GM04504 (cell line): ENCODE results near the gene CAMK4.
"Not testable (repeated sequence)": the region's sequence is repeated elsewhere in the genome, so short reads cannot be mapped to it uniquely, and the experiment has no call there.

Experiments
- DNase-seq: peaks from one replicate; pipeline ENCODE4 v3.0.0-alpha.2; 2012; ENCODE audit warnings: low read depth

CAMK4 gene

GRCh38 chr5:111383288-111383970 lies 159.2 kb downstream of the CAMK4 start:
- no peak for DNase-seq

GRCh38 chr5:111384220-111384619 lies 160.0 kb downstream of the CAMK4 start:
- no peak for DNase-seq

DNA sequence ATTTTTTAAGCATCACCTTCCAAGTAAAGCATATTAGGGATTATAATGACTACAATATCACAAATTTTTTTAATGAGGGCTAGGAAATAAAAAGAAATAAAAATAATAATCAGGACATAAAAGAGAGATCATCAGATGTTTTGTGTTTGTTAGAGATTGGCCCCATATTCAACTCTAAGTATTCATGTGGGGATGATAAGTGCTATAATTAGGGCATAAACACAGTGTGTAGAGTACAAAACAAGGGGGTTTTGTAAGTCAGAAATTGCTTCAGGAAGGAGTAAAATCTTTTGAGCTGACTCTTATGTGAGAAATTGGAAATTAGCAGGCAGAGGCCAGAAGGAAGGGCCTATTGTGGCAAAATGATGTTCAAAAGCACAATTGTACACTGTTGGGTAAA lies 160.9 kb downstream of the CAMK4 start:
- no peak for DNase-seq

DNA sequence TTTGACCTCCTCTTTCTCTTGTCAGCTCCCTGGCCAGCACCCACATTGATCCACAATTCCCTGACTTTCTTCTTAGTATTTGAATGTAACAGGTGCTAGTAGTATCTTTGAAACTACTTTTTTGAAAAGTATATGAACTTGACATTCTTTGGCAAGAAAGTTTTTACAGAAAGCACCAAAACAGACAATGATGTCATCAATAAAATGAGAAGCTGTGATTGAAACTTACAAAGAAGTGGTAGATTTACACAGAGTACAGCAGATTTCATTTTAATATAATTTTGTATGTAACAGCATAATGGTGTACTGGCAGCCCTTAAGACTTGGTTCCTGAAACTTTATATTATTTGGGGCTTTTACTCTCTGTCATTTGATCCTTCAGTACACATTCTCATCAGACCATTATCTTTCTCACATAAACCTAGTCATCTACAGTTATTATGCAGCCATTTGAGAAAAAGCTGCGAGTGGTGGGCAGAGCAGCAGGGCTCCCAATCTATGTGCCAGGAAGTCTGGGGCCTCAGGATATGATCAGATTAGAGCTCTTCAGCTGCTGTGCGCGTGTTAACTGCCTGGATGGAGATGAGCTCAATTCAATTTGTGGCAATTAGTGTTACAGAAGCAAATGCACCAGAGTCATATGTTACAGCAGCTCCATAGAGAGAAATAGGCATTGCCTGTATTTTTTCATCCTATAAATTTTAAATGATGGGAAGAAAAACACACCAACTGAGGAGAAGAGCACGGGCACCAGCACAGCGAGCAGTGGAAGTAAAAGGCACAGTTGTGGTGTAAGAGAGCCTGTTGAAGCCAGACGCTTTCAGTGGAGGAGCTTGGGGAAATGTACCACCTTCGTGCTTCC lies 162.0 kb downstream of the CAMK4 start:
- DNase-seq, result no peak

GRCh38 chr5:111386832-111387162 lies 162.6 kb downstream of the CAMK4 start:
- no peak for DNase-seq

GRCh38 chr5:111387361-111387760 lies 163.2 kb downstream of the CAMK4 start:
- DNase-seq, result no peak

- DNase-seq, result peak; percentile 51
Observed at GRCh38 chr5:111389390-111390082, 165.4 kb downstream of the CAMK4 start.

DNA sequence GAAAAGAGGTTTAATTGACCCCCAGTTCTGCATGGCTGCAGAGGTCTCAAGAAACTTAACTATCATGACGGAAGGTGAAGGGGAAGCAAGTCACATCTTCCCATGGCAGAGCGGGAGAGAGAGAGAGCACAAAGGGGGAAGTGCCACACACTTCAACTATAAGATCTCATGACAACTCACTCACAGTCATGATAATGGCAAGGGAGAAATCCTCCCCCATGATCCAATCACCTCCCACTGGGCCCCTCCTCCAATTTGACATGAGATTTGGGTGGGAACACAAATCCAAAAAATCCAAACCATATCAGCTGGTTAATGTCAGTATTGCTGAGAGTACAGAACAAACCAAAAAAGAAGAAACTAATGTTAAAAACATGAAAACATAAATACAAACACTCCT lies 168.0 kb downstream of the CAMK4 start:
- DNase-seq, result no peak

- peak; percentile 31 for DNase-seq
Observed at GRCh38 chr5:111394586-111394985, 170.4 kb downstream of the CAMK4 start.

DNA sequence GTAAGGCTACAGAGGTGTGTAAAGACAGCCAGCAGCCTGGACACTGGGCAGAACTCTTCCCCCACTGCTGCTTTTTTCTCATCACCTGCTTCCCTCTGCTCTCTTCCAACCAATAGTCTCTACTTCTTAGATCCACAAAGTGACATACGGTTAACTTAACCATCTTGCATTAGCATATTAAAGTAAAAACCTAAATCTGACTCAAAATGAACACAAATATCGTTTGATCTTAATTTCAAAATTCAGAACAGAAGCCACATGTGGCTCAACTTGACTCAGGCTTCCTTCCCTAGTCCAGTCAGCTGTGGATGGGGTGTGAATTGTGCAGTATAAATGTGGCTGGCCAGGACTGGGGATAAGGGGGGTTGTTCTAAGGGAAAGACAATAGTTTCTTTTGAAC lies 173.8 kb downstream of the CAMK4 start:
- no peak for DNase-seq

DNA sequence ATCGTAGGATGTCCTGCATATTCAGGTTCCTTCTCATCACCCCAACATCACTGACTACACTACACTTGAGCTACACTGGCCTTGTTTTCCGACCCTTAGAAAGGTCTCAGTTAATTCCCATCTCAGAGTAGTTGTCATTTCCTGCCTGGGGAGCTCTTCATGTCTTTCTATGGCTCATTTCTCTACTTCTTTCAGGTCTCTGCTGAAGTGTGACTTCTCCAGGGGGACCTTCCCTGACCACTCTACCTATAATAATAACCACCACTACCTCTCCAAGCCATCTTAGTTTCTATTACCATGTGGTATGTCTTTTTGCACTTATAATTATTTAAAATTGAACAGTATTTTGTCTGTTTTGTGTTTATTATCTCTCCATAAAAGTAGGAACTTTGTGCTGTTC lies 174.9 kb downstream of the CAMK4 start:
- no peak for DNase-seq

DNA sequence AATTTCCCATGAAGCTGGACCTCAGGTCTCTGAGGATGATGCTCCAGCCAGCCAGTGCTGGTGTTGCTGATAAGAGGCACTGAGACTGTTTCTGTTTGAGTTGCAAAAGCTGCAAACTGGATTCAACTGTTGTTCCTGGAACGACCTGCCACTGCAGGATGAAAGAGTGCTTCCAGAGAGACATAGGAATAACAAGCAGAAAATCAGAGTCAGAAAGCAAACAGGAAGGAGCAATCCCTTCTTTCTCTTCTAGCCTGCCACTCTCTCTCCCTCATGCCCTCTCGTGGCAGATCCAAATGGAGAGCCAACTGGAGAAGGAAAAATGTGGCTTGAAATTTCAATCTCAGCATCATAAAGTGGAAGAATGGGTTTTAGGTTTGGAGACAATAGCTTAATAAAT lies 177.7 kb downstream of the CAMK4 start:
- DNase-seq, result no peak

DNA sequence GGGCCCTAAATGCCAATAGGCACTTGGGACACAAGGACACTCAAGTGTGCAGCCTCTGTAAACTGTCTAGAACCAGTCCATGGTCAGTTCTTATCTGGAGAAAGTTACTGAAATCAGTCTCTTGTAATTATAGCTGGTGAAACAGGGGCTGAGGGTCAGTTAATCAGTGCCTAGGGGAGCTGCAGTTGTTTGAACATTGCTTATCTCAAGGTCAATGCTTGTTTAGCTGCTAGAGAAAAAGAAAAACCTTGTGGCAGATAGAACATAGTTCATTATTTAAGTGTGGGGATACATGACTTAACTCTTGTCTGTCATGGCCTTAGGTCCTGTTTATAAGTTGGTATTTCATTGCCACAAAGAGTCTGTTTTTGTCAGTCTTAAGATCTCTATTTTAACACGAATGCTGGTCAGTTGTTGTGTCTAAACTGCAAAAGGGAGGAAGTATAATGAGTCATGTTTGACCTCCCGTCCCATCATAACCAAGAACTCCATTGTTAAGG lies 180.1 kb downstream of the CAMK4 start:
- no peak for DNase-seq

DNA sequence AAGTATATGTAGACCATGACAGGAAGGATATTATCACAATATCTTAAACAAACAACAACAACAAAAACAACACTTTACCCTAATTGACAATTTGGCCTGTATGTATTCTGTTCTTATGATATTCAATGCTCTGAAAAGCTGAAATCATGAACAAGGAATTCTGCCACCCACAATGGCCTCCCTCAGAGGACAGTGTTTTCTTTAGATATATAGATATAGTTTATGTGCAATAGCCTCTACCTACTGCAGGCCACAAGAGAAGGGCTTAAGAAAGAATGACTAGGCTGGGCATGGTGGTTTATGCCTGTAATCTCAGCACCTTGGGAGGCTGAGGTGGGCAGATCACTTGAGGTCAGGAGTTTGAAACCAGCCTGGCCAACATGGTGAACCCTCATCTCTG lies 183.4 kb downstream of the CAMK4 start:
- DNase-seq, result no peak

DNA sequence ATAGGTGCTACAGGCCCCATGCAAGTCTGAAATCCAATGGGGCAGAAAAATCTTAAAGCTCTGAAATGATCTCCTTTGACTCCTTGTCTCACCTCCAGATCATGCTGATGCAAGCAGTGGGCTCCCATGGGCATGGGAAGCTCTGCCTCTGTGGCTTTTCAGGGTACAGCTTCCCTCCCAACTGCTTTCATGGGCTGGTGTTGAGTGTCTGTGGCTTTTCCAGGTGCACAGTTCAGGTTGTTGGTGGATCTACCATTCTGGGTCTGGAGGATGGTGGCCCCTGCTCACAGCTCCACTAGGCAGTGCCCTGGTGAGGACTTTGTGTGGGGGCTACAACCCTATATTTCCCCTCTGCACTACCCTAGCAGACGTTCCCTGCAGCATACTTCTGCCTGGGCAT lies 184.6 kb downstream of the CAMK4 start:
- no peak for DNase-seq

DNA sequence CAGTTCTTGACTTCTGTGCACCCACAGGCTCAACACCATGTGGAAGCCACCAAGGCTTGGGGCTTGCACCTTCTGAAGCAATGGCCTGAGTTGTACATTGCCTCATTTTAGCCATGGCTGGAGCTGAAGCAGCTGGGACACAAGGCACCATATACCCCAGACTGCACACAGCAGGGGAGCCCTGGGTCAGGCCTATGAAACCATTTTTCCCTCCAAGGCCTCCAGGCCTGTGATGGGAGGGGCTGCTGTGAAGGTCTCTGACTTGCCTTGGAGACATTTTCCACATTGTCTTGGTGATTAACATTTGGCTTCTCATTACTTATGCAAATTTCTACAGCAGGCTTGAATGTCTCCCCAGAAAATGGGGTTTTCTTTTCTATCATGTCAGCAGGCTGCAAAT lies 185.1 kb downstream of the CAMK4 start:
- DNase-seq, result not testable (repeated sequence)

- not testable (repeated sequence) for DNase-seq
Observed at GRCh38 chr5:111410067-111410466, 185.9 kb downstream of the CAMK4 start.

DNA sequence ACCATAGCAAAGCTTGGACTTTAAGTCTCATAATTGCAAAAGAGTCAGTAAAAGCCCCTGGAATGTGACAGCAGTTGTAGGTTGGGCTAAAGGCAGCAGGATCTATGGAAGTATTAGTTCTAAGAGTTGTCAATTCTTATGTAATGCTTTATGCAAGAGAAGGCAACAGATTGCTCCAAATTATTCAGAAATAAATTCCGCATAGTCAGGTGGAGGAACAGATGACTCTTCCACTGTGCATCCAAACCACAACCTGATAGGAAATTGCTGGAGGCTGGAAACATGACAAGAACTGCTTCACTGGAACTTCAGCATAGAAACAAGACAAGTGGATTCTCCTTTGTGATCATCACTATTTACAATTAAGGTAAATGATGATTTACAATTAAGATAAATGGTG lies 187.1 kb downstream of the CAMK4 start:
- no peak for DNase-seq

DNA sequence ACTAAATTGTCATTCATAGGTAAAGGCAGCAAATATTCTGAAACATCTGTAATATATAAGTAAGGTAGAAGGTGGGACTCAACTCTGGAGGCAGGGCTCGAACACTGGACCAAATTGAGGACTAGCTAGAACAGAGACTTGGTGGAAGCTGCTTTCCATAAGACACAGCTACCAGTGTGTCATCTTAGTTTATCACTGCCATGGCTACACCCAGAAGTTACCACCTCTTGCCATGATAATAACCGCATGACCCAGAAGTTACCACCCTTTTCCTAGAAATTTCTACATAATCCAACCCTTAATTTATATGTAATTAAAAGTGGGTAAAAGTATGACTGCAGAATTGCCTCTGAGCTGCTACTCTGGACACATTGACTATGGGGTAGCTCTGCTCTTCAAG lies 188.4 kb downstream of the CAMK4 start:
- no peak for DNase-seq

DNA sequence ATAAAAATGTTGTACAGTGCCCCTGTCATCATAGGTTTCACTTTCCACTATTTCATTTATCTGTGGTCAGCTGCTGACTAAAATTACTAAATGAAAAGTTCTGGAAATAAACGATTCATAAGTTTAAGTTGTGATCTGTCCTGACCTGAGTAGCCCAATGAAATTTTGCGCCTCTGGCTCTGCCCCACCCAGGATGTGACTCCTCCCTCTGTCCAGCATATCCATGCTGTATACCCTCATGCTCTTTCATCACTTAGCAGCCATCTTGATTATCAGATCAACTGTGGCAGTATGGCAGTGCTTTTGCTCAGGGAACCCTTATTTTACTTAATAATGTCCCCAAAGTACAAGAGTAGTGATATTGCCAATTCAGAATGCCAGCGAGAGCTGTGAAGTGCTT lies 190.9 kb downstream of the CAMK4 start:
- no peak for DNase-seq

GRCh38 chr5:111422245-111422644 lies 198.1 kb downstream of the CAMK4 start:
- DNase-seq, result no peak

GRCh38 chr5:111422747-111423720 lies 198.8 kb downstream of the CAMK4 start:
- no peak for DNase-seq
